Progenitor cell of endocrine pancreas (in vitro differentiated cells): Measurements from ENCODE around the gene PDE1A. TPM values are rescaled to one million over a fixed set of nuclear protein-coding genes. Genes with fewer than 3 reads are reported as not detected.

Experiments used
- DNase-seq: peaks from one replicate; pipeline ENCODE4 v3.0.0; 2021; ENCODE audit warnings: low spot score; ENCODE audit not compliant: unreplicated experiment
- H3K27ac Mint-ChIP-seq: 2 replicates; pipeline ENCODE4 v1.8.0; 2021; ENCODE audit warnings: mild to moderate bottlenecking, moderate library complexity, mixed read lengths
- H3K27me3 Mint-ChIP-seq: 2 replicates; pipeline ENCODE4 v1.8.0; 2021; ENCODE audit warnings: mixed read lengths
- H3K36me3 Mint-ChIP-seq: 2 replicates; pipeline ENCODE4 v1.8.0; 2022; ENCODE audit warnings: mixed read lengths; ENCODE audit not compliant: insufficient read depth
- H3K4me1 Mint-ChIP-seq: 2 replicates; pipeline ENCODE4 v1.8.0; 2021; ENCODE audit warnings: low read depth, mixed read lengths
- H3K4me3 Mint-ChIP-seq: 2 replicates; pipeline ENCODE4 v1.8.0; 2021; ENCODE audit warnings: low read depth, mild to moderate bottlenecking, moderate library complexity, mixed read lengths
- H3K9me3 Mint-ChIP-seq: 2 replicates; pipeline ENCODE4 v1.8.0; 2021; ENCODE audit warnings: low read depth, mixed read lengths
- total RNA-seq: library from RNA; stranded (reverse); gene quantifications from 2 replicates; pipeline ENCODE4 v1.2.1, GENCODE V29; 2021
- TF ChIP-seq, protein P1 (sequence below): fragments of 200-600 bp; sonication (generic); IDR thresholded peaks from one replicate; pipeline ENCODE4 v1.5.0; 2021; ENCODE audit warnings: antibody characterized with exemption, mild to moderate bottlenecking; ENCODE audit not compliant: unreplicated experiment

The PDE1A gene
- total RNA-seq, 1 donor from 2014 or later: 2.9 TPM

DNA sequence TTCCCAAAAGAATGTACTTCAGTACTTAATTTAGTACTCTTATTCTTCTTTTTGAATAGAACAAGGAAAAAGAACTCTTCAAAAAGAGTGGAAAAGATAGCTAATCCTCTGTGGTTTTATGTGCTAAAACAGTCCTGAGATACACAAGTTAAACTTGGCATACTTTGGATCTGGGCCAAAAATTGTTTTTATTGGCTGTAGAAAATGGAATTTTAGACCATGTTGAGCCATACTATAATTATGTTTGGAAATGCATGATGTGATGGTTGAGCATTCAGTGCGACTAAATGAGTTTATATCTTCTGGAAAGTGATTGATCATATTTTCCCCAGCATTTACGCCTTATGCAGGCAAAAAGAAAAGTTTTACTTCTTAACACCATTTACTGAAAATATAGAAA, 18.0 kb upstream of the PDE1A start:
- no peak for DNase-seq
- no peaks in the 10 kb centered on the region for H3K9me3 Mint-ChIP-seq
- H3K4me1 Mint-ChIP-seq: peaks cover 10% of the 10 kb centered on the region
- H3K27ac Mint-ChIP-seq: no peak overlapping the region
- no peaks in the 10 kb centered on the region for H3K36me3 Mint-ChIP-seq
- no peaks in the 10 kb centered on the region for H3K27me3 Mint-ChIP-seq
- TF ChIP-seq, protein P1, sequence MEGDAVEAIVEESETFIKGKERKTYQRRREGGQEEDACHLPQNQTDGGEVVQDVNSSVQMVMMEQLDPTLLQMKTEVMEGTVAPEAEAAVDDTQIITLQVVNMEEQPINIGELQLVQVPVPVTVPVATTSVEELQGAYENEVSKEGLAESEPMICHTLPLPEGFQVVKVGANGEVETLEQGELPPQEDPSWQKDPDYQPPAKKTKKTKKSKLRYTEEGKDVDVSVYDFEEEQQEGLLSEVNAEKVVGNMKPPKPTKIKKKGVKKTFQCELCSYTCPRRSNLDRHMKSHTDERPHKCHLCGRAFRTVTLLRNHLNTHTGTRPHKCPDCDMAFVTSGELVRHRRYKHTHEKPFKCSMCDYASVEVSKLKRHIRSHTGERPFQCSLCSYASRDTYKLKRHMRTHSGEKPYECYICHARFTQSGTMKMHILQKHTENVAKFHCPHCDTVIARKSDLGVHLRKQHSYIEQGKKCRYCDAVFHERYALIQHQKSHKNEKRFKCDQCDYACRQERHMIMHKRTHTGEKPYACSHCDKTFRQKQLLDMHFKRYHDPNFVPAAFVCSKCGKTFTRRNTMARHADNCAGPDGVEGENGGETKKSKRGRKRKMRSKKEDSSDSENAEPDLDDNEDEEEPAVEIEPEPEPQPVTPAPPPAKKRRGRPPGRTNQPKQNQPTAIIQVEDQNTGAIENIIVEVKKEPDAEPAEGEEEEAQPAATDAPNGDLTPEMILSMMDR: no peak
- H3K4me3 Mint-ChIP-seq: no peak overlapping the region

DNA sequence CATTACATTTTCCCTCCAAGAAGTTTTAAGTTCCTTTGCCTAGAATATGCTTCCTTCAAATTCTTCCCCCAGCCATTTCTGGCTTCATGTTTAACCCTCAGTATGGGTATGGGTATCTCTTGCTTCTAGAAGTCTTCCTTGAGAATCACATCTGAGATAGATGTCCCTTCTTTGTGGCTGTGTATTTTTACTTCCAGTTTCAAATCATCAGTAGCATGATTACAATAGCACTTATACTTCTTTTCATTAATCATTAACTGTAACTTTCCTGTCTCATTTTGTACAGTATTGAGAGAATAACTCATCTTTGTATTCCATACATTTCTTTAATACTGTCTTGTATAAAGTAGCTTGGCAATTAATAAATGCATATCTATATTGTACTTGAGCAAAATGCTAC, 17.3 kb upstream of the PDE1A start:
- DNase-seq: no peak
- H3K4me1 Mint-ChIP-seq: peaks cover 10% of the 10 kb centered on the region
- H3K4me3 Mint-ChIP-seq: no peak overlapping the region
- H3K27me3 Mint-ChIP-seq: no peaks in the 10 kb centered on the region
- no peaks in the 10 kb centered on the region for H3K36me3 Mint-ChIP-seq
- TF ChIP-seq, protein P1: no peak
- H3K27ac Mint-ChIP-seq: no peak overlapping the region
- H3K9me3 Mint-ChIP-seq: no peaks in the 10 kb centered on the region

DNA sequence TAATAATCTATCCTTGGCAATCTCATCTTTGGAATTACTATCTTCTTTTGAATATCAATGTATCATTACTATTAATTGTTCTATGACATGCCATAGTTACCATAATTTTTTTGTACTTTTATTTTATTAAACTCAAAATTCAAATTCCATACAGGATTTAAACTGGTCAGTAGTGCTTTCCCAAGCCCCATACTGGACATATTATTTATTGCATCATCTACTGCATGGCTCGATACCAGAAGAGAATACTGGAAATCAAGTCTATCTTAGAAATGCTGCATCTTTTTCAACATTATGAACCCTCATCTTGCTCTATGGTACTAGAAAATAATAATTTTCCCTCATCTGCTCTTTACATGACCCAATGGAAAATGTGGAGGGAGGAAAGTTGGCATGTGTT, 9.4 kb upstream of the PDE1A start:
- TF ChIP-seq, protein P1: no peak
- peaks cover under 1% of the 10 kb centered on the region for H3K9me3 Mint-ChIP-seq
- H3K4me3 Mint-ChIP-seq: no peak overlapping the region
- no peaks in the 10 kb centered on the region for H3K4me1 Mint-ChIP-seq
- H3K36me3 Mint-ChIP-seq: no peaks in the 10 kb centered on the region
- no peak overlapping the region for H3K27ac Mint-ChIP-seq
- DNase-seq: no peak
- no peaks in the 10 kb centered on the region for H3K27me3 Mint-ChIP-seq

DNA sequence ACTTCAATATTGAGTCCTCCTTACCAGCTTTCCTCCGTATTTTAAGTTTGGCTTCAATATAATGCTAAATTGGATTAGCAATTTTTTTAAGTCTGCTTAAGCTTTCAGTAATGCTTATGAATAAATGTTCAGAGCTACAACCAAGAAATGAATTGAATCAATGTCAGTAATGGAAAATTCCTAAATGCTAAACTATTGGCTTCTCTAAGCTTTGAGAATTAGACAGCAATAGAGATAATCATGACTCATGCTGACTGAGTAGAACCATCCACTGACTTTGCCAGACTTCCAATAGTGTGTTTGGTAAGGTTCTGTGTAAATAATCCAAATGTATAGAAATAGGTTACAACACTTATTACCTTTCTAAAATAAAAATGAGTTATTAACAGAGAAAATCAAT, 8.9 kb upstream of the PDE1A start:
- H3K4me3 Mint-ChIP-seq: no peak overlapping the region
- no peaks in the 10 kb centered on the region for H3K27me3 Mint-ChIP-seq
- TF ChIP-seq, protein P1: no peak
- H3K9me3 Mint-ChIP-seq: peaks cover 4% of the 10 kb centered on the region
- H3K27ac Mint-ChIP-seq: no peak overlapping the region
- no peak for DNase-seq
- H3K36me3 Mint-ChIP-seq: no peaks in the 10 kb centered on the region
- H3K4me1 Mint-ChIP-seq: no peaks in the 10 kb centered on the region

DNA sequence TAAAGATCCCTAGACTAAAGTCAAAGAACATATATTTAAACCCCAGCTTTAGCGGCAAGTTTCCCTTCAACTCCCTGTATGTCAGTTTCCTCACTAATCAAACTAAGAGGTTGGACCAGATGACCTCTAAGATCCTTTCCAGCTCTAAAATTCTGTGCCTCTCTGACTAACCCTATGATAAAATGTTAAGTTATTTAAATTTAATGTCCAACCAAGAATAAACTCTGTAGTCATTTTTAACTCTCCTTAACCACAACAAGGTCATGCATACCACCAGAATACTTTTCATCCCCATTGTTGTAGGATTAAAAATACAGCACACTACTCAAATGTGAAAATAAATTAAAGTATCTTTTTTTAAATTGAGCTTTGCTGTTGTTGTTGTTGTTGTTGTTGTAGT, 5.2 kb upstream of the PDE1A start:
- Mint-ChIP-seq H3K27ac (no peak overlapping the region), H3K4me1 (peaks cover 2% of the 10 kb centered on the region), H3K27me3 (no peaks in the 10 kb centered on the region), H3K9me3 (peaks cover 4% of the 10 kb centered on the region), H3K36me3 (no peaks in the 10 kb centered on the region), H3K4me3 (no peak overlapping the region)
- DNase-seq: no peak
- TF ChIP-seq, protein P1: no peak

DNA sequence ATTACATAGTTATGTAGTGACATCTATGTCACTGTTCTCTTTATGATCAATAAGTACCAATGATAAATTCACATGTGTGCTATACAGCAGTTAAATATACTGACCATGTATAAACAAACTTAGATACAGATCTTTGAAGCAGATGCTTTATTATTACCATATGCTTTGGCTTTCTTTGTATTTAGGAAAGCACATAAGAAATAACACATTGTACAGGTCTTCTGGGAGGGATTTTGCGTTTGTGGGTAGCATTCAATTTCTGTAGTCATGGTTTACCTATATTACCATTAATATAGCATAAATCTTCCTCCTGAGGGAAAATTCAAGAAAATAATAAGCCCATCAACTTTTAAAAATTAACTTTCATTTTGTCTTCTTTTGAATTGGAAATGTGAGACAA, 1.6 kb upstream of the PDE1A start:
- peaks cover 4% of the 10 kb centered on the region for H3K9me3 Mint-ChIP-seq
- H3K4me1 Mint-ChIP-seq: peaks cover 16% of the 10 kb centered on the region
- H3K4me3 Mint-ChIP-seq: no peak overlapping the region
- H3K27me3 Mint-ChIP-seq: no peaks in the 10 kb centered on the region
- DNase-seq: no peak
- TF ChIP-seq, protein P1: no peak
- no peaks in the 10 kb centered on the region for H3K36me3 Mint-ChIP-seq
- H3K27ac Mint-ChIP-seq: no peak overlapping the region
